Activated naive CD4-positive, alpha-beta T cell treated with anti-CD3 and anti-CD28 coated beads, Interleukin-2, amount 50 U/mL, for 24 hours (primary cell): ENCODE data around the gene PRKCE.
A peak's percentile ranks its signal among the peaks of the same experiment; 100 is the strongest.

Experiments
- H3K27ac Mint-ChIP-seq: one replicate; pipeline ENCODE4 v1.8.0; 2021; ENCODE audit warnings: mild to moderate bottlenecking, mixed read lengths
- H3K27me3 Mint-ChIP-seq: one replicate; pipeline ENCODE4 v1.8.0; 2021; ENCODE audit warnings: mixed read lengths
- H3K36me3 Mint-ChIP-seq: one replicate; pipeline ENCODE4 v1.8.0; 2021; ENCODE audit warnings: mixed read lengths
- H3K4me1 Mint-ChIP-seq: one replicate; pipeline ENCODE4 v1.8.0; 2021; ENCODE audit warnings: mixed read lengths
- H3K4me3 Mint-ChIP-seq: one replicate; pipeline ENCODE4 v1.8.0; 2021; ENCODE audit warnings: mild to moderate bottlenecking, mixed read lengths
- H3K9me3 Mint-ChIP-seq: one replicate; pipeline ENCODE4 v1.8.0; 2021; ENCODE audit warnings: mixed read lengths

The PRKCE gene

GRCh38 chr2:45623098-45623497 is 28.4 kb upstream of the PRKCE start:
- Mint-ChIP-seq H3K36me3 (no peaks in the 10 kb centered on the region), H3K27me3 (peaks cover 11% of the 10 kb centered on the region), H3K4me1 (no peaks in the 10 kb centered on the region), H3K9me3 (no peaks in the 10 kb centered on the region), H3K27ac (no peak overlapping the region), H3K4me3 (no peak overlapping the region)

DNA sequence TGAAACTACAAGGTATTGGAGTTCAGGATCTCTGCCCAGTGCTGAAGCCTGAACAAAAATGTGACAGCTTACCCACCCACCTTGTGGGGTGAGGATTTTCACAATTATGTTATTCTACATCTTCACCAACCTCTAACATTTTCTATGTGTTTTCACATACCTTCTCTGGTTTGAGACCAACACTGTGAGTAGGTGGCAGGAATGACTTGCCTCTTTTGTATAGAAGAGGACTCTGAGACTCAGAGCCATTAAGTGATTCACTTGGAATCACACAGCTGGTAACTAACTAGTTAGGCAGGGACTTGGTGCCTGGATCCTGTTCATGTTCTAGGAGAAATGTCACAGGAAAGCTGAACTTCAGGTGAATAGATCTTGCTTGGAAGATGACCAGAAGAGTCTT is 25.7 kb upstream of the PRKCE start:
- no peak overlapping the region for H3K27ac Mint-ChIP-seq

DNA sequence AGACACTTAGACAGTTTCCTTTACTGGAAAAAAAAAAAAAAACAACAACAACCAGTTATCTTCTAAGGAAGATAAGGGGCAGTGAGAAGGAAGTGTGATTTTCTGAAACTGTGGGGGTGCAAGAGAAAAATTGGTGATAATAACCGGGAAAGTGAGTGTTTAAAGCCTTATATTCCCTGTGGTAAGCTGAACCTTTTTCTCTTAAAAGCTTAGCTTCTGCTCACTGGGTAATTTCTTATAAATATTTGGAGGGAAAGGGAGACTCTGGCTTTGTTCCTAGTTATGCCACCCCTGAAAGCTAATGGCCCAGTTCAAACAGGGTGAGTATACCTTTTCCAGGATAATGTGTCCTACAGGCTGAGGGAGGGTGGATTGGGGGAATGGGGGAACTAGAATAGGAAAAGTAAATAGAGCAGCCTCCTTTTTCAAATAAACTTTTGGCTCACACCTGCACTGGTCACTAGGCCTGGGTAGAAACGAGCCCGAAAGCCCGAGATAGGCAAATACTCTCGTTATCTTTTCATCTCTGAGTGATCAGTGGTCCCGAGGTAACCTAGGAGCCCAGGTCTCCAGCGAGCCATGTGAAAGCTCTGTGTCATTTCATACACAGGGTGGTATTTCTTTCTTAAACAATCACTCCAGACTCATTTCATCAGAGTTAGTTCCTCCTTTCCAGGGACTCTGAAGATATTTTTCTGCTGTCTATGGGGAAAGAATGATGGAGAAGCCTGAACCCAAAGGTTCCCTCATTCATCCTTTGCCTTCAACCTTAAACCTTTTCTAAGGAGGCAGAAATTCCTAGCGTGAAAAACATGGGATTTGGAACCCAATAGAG is 24.9 kb upstream of the PRKCE start:
- H3K27me3 Mint-ChIP-seq: peaks cover 9% of the 10 kb centered on the region

More for the DNA sequence above, 25.7 kb upstream of the PRKCE start:
- H3K4me3 Mint-ChIP-seq: no peak overlapping the region
- no peaks in the 10 kb centered on the region for H3K4me1 Mint-ChIP-seq
- no peaks in the 10 kb centered on the region for H3K9me3 Mint-ChIP-seq
- peaks cover 2% of the 10 kb centered on the region for H3K36me3 Mint-ChIP-seq
- peaks cover 10% of the 10 kb centered on the region for H3K27me3 Mint-ChIP-seq

DNA sequence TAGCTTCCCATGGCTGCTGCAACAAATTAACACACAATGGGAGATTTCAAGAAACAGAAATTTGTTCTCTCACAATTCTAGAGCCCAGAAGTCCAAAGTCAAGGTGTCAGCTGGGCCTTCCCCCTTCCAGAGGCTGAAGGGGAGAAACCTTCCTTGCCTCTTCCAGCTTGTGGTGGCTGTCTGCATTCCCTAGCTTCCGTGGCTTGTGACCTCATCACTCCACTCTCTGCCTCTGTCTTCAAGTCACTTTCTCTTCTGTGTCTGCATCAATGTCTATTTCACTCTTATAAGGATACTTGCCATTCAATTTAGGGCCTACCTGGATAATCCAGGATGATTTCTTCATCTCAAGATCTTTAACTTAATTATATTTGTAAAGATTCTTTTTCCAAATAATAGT is 23.6 kb upstream of the PRKCE start:
- H3K4me1 Mint-ChIP-seq: no peaks in the 10 kb centered on the region
- peaks cover 2% of the 10 kb centered on the region for H3K36me3 Mint-ChIP-seq
- peaks cover 5% of the 10 kb centered on the region for H3K27me3 Mint-ChIP-seq
- H3K9me3 Mint-ChIP-seq: no peaks in the 10 kb centered on the region
- H3K27ac Mint-ChIP-seq: no peak overlapping the region
- no peak overlapping the region for H3K4me3 Mint-ChIP-seq

More for the DNA sequence above, 24.9 kb upstream of the PRKCE start:
- Mint-ChIP-seq H3K27ac (no peak overlapping the region), H3K9me3 (no peaks in the 10 kb centered on the region), H3K4me3 (no peak overlapping the region), H3K36me3 (peaks cover 2% of the 10 kb centered on the region), H3K4me1 (no peaks in the 10 kb centered on the region)

GRCh38 chr2:45629971-45630370 is 21.5 kb upstream of the PRKCE start:
- H3K27me3 Mint-ChIP-seq: peaks cover 4% of the 10 kb centered on the region

DNA sequence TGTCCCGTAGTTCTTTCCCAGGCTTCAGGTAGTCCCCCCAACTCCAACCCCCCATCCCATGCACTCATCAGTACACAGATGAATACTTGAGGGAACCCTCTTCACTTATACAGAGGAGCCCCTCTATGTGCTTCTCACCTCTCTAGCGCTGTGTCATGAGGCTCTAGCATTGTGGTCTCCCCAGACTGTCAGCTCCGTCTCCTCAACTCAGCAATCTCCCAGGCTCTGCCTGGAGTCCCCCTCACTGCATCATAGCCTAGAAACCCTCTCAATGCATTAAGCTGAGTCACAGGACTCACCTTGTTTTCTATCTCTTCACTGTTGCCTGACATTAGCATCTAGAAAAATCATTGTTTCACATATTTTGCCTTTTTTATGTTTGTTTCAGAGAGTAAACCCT is 20.2 kb upstream of the PRKCE start:
- Mint-ChIP-seq H3K27ac (no peak overlapping the region), H3K27me3 (peaks cover 7% of the 10 kb centered on the region), H3K9me3 (no peaks in the 10 kb centered on the region), H3K36me3 (peaks cover 2% of the 10 kb centered on the region), H3K4me3 (no peak overlapping the region), H3K4me1 (no peaks in the 10 kb centered on the region)

More at GRCh38 chr2:45629971-45630370, 21.5 kb upstream of the PRKCE start:
- no peaks in the 10 kb centered on the region for H3K4me1 Mint-ChIP-seq
- H3K9me3 Mint-ChIP-seq: no peaks in the 10 kb centered on the region
- no peak overlapping the region for H3K4me3 Mint-ChIP-seq
- H3K27ac Mint-ChIP-seq: no peak overlapping the region
- peaks cover 2% of the 10 kb centered on the region for H3K36me3 Mint-ChIP-seq

DNA sequence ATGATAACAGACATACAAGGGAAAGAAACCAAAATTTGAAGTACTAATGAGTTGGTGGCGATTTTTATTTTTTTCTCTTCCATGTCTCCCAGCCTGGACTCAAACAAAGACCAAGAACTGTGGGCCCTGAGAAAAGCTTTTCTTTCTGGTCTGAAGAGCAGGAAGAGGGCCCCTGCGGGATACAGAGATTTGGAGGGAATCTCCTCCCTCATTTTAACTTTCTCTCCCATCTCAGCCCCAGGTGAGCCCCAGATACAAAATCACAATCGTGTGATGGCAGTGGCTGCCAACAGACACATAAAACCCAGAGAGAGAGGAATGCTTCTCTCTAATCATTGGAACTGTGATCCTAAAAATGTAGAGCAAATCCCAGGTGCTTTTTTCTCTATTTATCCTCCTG is 19.5 kb upstream of the PRKCE start:
- peaks cover 2% of the 10 kb centered on the region for H3K36me3 Mint-ChIP-seq
- H3K9me3 Mint-ChIP-seq: no peaks in the 10 kb centered on the region
- H3K27me3 Mint-ChIP-seq: peaks cover 7% of the 10 kb centered on the region
- no peaks in the 10 kb centered on the region for H3K4me1 Mint-ChIP-seq
- no peak overlapping the region for H3K4me3 Mint-ChIP-seq
- H3K27ac Mint-ChIP-seq: no peak overlapping the region

- H3K27ac Mint-ChIP-seq: no peak overlapping the region
- peaks cover 2% of the 10 kb centered on the region for H3K36me3 Mint-ChIP-seq
Observed at GRCh38 chr2:45634223-45634622, 17.3 kb upstream of the PRKCE start.

GRCh38 chr2:45636008-45636407 is 15.5 kb upstream of the PRKCE start:
- Mint-ChIP-seq H3K27ac (no peak overlapping the region), H3K4me3 (no peak overlapping the region), H3K4me1 (no peaks in the 10 kb centered on the region), H3K27me3 (peaks cover 8% of the 10 kb centered on the region), H3K36me3 (no peaks in the 10 kb centered on the region), H3K9me3 (no peaks in the 10 kb centered on the region)

More at GRCh38 chr2:45634223-45634622, 17.3 kb upstream of the PRKCE start:
- Mint-ChIP-seq H3K27me3 (peaks cover 10% of the 10 kb centered on the region), H3K4me3 (no peak overlapping the region), H3K9me3 (no peaks in the 10 kb centered on the region), H3K4me1 (no peaks in the 10 kb centered on the region)

DNA sequence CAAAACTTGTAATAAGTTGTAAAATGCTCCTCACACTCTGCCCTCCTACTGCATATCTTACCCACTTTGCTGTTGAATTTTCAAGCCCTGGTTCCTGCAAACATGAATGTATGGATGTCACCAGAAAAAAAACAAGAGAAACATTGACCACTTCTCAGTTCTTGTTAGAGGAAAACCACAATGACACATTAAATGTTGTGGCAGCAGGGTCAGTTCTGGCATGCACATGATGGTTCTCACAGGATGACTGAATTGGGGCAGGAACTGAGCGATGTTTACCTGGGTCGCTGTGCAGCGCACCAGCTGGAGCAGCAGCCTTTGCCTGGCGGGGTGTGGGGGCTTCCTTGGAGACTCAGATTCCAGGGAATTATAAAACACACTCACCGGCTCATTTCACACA is 14.0 kb upstream of the PRKCE start:
- Mint-ChIP-seq H3K4me3 (no peak overlapping the region), H3K9me3 (no peaks in the 10 kb centered on the region), H3K27ac (no peak overlapping the region), H3K4me1 (no peaks in the 10 kb centered on the region), H3K27me3 (peaks cover 13% of the 10 kb centered on the region), H3K36me3 (no peaks in the 10 kb centered on the region)

GRCh38 chr2:45640576-45640975 is 10.9 kb upstream of the PRKCE start:
- Mint-ChIP-seq H3K4me3 (no peak overlapping the region), H3K9me3 (no peaks in the 10 kb centered on the region), H3K36me3 (no peaks in the 10 kb centered on the region), H3K4me1 (peaks cover 4% of the 10 kb centered on the region), H3K27ac (no peak overlapping the region), H3K27me3 (peaks cover 14% of the 10 kb centered on the region)

DNA sequence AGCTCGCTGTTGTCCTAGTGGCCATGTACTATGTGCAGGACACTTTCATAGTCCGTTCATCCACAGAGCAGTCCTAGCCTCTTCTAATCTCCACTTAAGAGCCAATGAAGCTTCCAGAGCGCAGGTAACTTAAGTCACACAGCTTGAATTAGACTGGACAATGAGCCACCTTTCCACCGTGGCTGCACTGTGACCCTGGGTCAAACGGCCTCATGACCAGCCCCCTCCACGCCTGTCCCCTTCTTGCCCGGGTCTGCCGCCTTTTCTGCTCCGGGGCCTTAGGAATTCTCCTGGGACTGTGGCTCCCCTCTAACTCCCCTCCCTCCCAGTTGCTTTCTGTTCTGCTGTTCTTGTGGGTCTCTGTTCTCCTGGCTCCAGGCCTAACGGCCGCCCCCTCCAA is 8.4 kb upstream of the PRKCE start:
- Mint-ChIP-seq H3K9me3 (no peaks in the 10 kb centered on the region), H3K4me1 (peaks cover 7% of the 10 kb centered on the region), H3K36me3 (no peaks in the 10 kb centered on the region), H3K27me3 (peaks cover 10% of the 10 kb centered on the region), H3K27ac (no peak overlapping the region), H3K4me3 (peak overlapping the region; percentile 73)

DNA sequence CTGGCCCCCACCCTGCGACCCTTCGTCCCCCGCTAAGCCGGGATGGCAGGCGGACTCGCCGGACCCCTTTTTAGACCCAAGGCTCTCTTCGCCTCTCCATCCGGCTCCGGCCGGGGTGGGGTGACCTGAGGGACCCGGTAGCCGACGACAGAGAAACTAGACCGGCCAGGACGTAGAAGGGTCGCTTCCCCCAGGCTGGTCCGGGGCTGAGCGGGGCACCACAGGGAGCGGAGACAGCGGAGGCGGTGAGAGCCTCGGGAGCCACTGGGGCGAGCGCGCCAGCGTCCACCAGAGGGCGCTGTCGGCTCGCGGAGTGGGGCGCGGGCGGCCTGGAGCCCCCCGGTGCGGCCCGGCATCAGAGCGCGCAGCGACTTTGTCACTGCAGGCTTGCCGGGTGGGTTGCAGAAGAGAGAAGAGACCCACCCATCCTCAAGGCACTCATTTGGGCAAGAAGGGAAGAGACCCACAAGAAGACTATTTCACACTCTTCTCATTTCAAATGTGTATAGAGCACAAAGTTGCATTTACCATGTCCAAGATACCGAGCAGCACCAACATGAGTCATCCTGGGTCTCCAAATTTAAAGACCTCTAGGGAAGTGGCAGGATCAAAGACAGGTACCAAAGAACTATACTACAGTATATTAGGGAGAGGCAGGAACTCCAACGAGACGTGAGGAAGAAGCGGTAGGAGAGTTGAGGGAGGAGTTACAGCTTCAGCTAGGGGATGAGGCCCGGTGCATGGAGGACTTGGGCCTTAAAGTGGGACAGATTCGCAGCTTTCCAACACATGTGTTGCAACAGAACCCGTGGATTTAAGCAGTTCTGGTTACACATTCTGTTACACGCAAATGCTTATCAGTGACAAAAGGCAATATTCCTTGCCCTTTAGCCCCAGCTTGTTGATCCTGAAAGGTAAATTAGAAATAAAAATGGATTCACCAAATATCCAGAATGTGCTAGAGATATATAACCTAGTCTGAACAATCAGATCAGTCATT is 7.6 kb upstream of the PRKCE start:
- Mint-ChIP-seq H3K9me3 (no peaks in the 10 kb centered on the region), H3K4me1 (peaks cover 11% of the 10 kb centered on the region), H3K27me3 (peaks cover 8% of the 10 kb centered on the region), H3K27ac (no peak overlapping the region), H3K4me3 (peak overlapping the region; percentile 73), H3K36me3 (no peaks in the 10 kb centered on the region)

DNA sequence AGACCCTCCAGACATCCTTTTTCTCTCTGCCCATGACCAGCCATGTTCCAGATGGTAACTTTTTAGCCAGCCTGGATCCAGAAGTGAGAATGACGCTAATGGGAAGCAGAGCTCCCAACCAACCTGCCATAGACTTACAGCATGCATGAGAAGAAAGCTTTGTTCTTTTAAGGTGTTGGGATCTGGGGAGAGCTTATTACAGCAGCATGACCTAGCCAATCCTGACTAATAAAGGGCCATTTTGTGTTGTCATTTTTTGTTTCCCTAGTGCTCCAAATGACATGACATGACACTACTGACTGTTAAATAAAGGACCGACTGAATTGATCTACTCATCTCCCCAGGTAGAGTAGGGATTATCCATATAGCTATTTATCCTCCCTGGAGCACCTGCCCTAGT is 5.2 kb upstream of the PRKCE start:
- Mint-ChIP-seq H3K9me3 (no peaks in the 10 kb centered on the region), H3K27ac (no peak overlapping the region), H3K36me3 (no peaks in the 10 kb centered on the region), H3K4me1 (peaks cover 22% of the 10 kb centered on the region), H3K4me3 (no peak overlapping the region), H3K27me3 (peaks cover 7% of the 10 kb centered on the region)

DNA sequence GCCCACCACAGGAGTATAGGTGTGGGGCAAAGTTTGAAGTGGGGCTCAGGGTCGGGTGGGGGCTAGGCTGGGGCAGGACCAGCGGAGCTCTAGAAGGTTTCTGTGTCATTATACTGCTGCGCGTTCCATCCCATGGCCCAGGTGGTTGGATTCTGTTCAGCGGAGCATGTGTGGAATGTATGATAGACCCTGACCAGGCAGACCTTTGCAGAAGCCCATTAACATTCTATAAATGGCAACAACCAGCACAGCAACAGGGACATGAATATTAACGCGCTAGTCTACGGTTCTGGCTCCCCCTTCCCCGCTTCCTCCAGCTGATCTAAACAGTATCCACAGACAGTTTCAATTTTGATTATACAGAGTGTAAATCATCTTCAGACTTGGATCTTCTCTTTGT is 4.1 kb upstream of the PRKCE start:
- H3K27ac Mint-ChIP-seq: no peak overlapping the region

More for the DNA sequence above, 4.1 kb upstream of the PRKCE start:
- Mint-ChIP-seq H3K9me3 (no peaks in the 10 kb centered on the region), H3K4me1 (peaks cover 26% of the 10 kb centered on the region), H3K4me3 (no peak overlapping the region), H3K27me3 (peaks cover 1% of the 10 kb centered on the region), H3K36me3 (no peaks in the 10 kb centered on the region)
